Stimulated activated CD4-positive, alpha-beta T cell treated with anti-CD3 and anti-CD28 coated beads, Interleukin-15, amount 100 ng/mL, for 48 hours (primary cell): ENCODE results near the gene TMEM151B.
A peak's percentile ranks its signal among the peaks of the same experiment; 100 is the strongest.
"Not testable (repeated sequence)": the region's sequence is repeated elsewhere in the genome, so short reads cannot be mapped to it uniquely, and the experiment has no call there.

Experiments used
- DNase-seq, 2 donors: peaks; one replicate each; pipeline ENCODE4 v3.0.0-alpha.2; 2020; ENCODE audit warnings: low read depth in 2 of 2

The TMEM151B gene

GRCh38 chr6:44333273-44333919 is 63.1 kb downstream of the TMEM151B start:
- DNase-seq: no peak

- no peak for DNase-seq
These were observed 63.7 kb downstream of the TMEM151B start for GRCh38 chr6:44333942-44334341.

- DNase-seq: no peak
These were observed 65.4 kb downstream of the TMEM151B start for GRCh38 chr6:44335631-44336030.

GRCh38 chr6:44338228-44339122 is 68.2 kb downstream of the TMEM151B start:
- DNase-seq: peak; percentile 24 to 62

- DNase-seq: no peak
These were observed 69.1 kb downstream of the TMEM151B start for GRCh38 chr6:44339301-44339700.

GRCh38 chr6:44339763-44340625 is 69.7 kb downstream of the TMEM151B start:
- no peak for DNase-seq

DNA sequence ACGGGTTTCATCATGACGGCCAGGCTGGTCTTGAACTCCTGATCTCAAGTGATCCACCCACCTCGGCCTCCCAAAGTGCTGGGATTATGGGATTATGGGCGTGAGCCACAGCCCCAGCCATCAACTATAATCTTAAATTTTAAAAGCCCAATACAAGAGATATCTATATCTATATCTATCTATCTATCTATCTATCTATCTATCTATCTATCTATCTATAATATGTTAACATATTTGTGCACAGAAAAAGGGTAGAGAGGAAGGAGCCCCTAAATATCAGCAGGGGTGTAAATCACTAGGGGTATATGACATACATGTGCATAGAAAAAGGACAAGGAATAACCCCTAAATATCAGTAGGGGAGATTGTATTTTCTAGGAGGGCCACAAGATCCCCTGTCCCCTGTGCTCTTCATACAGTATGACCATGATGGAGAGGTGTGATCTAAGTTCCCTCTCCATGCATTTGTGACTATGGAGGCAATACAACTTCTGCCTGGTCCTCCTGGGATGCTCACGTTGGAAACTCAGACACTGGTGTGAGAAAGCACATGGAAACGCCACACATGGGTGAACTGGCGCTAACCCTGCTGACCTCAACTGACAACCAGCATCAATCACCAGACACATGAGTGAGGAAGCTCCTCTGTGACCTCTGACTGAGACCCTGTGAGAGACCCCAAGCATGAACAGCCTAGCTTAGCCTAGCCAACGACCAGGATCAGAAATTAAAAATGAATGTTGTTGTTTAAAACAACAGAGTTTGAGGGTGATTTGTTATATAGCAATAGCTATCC is 71.0 kb downstream of the TMEM151B start:
- DNase-seq: no peak

DNA sequence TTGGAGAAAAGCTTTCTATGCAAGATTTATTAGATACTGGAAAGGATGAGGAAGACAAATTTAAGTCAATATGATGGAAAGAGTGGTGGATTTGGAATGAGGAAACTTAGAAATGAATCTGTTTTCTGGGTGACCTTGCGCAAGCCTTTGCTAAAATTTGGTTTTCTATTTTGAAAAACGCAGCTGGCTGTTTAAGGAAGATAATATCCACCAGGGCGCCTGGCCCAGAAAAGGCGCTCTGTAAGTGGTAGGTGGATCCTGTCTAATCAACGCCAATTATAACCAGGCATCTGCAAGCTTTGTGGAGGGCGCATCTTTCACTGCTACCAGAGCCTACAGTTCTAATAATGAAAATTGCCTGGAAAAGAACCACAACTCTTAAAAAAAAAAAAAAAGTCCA is 71.8 kb downstream of the TMEM151B start:
- DNase-seq: no peak

DNA sequence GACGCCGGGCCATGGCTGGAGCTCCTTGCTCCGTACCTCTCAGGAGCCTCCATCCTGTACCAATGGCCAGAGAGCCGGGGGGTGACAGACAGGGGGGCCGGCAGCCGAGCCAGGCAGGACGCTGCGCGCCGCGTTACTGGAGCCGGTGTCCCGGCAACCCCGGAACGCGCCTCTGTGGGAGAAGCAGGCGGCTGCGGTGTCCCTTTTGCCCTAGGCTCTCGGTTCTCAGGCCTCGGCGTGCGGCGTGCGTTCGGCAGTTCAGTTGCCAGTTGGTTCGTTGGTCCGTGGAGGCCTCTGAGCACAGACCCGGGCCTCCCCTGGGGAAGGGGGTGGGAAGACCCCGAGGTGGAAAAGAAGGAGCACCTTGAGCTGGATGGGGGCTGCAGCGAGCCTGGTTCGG is 72.2 kb downstream of the TMEM151B start, which contains the start of gene SPATS1:
TSS of gene SPATS1 (plus strand) at position 162 of the 400 bp plus-strand sequence. CDS start 446 bp downstream, outside the sequence.
- DNase-seq: no peak

DNA sequence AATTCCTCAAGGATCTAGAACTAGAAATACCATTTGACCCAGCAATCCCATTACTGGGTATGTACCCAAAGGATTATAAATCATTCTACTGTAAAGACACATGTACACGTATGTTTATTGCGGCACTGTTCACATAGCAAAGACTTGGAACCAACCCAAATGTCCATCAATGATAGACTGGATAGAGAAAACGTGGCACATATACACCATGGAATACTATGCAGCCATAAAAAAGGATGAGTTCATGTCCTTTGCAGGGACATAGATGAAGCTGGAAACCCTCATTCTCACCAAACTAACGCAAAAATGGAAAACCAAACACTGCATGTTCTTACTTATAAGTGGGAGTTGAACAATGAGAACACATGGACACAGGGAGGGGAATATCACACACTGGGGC is 76.6 kb downstream of the TMEM151B start:
- not testable (repeated sequence) for DNase-seq

DNA sequence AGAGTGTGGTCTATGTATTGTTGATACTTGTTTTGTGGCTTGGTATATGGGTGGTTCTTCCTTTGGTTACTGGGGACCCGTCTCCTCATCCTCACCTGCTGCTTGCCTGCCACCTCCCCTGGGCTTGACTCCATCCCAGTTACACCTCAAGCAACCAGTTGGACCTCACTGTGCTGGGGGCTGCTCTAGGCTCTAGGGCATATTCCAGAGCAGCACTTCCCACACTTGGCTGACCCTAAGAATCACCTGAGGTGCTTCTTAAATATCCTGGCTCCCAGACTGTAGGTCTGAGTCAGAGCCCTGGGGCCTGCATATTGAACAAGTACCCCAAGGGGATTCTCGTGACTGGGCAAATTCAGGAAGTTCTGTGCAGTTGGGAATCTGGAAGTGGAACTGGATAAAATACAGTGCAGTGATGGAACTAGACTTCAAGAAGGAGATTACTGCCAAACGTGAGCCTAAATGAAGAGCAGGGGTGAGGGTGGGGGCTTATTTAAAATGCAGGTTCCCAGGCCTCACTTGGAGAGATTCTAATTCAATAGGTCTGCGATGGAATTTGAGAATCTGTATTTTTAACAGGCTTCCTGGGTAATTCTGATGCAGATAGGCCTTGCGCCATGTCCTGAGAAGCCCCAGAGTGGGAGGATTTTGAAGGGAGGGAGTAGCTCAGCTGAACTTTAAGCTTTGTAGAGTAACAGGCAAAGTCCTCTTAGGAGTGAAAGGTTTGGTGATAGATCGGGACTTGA is 79.8 kb downstream of the TMEM151B start:
- no peak for DNase-seq

GRCh38 chr6:44350650-44350994 is 80.4 kb downstream of the TMEM151B start:
- not testable (repeated sequence) for DNase-seq

GRCh38 chr6:44352259-44352658 is 82.0 kb downstream of the TMEM151B start:
- no peak for DNase-seq

DNA sequence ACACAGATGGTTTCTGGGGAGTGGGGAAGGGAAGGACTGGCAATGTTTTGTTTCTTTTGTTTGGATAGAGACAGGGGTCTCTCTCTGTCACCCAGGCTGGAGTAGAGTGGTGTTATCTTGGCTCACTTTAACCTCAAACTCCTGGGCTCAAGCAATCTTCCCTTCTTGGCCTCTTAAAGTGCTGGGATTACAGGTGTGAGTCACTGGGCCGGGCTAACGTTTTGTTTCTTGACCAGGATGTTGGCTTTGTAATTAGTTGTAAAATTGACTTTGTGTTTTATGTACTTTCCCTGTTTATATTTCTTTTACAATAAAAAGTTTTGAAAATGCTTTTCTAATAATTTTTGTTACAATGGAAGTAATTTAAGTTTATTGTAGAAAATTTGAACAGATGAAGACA is 83.1 kb downstream of the TMEM151B start:
- DNase-seq: no peak

DNA sequence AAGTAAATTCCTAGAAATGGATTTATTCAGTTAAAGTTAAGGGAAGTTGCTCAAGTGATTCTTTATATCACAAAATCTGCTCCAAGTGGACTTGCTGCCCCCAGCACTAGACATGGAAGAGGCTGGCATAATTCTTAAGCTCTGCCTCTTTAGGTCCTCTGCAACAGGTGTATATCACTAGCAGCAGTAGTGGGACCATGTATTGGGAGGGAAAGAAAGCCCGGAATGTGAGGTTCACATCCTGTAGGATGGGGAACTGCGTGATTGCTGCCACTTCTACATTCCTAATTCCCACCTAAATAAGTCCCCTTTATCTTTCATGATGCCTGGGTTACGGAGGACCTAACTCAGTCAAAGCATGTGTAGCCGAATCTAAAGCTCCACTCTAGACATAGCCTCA is 85.4 kb downstream of the TMEM151B start:
- no peak for DNase-seq

DNA sequence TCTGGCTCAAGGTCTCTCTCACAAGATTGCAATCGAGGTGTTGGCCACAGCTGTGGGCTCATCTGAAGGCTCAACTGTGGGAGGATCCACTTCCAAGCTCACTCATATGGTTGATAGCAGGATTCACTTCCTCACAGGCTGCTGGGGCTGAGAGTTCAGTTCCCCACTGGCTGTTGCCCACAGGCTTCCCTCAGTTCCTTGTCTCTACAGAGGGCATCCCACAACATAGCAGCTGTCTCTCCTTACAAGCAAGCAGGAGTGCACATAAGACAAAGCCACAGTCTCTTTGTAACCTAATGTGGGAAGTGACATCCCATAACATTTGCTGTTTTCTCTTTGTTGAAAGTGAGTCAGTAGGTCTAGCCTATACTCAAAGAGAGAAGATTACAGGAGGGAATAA is 86.2 kb downstream of the TMEM151B start:
- DNase-seq: no peak
